Measurements from ENCODE around the gene DIABLO.
"Not testable (repeated sequence)": the region's sequence is repeated elsewhere in the genome, so short reads cannot be mapped to it uniquely, and the experiment has no call there.

DIABLO gene

DNA sequence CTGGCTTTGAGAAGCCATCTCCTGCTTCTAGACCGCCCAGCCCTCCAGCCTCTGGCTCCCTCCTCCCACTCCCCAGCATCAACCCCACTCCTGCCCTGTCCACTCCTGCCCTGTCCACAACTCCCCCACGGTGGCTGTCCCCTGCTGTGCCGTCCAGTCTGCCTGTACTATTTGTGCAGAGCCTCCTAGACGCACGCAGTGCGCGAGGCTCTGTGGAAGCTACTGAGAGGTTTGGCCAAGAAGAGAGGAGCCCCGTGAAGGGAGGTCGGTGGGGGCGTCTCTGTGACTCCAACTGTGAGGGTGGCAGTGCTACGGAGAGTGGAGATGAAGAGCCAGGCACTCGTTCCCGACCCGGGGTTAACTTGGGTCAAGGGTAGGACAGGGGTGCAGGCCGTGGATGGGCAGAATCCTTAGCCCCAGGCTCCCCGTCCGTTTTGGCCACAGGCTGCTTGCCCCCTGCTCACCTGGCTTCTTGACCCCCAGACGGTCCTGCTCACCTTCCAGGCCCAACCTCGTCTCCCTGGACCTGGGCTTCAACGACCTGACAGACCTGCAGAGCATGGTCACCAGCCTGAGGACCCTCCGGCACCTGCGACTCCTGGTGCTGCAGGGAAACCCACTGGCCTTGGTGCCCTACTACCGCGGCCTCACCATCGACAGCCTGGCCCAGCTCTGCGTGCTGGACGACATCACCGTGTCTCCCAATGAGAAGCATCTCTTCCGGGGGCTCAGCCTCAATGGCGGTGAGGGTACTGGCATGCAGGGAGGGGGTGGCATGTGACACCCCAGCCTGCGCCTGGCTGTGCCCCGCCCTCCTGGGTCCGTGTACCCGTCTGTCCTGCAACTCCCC, 36.0 kb downstream of the DIABLO start:
- DNase-seq (ENCODE audit: low read depth, low spot score) = no peak

DNA sequence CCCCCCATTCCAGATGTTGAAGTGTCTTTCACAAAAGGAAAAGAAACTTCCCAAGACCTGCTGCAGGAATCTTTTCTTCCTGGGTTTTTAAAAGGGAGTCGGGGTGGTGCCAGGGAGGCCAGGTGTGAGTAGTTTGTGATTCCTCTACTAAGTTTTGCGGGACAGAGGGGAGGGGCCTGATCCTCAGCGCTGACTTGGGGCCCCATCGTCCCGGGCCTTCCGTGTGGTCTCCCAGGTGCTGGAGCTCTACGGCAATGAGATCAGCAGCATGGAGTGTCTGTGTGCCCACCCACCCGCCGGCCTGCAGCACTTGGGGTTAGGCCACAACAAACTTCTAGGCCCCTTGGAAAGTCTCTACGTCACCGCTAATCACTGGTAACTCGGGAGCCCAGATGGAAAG, 38.4 kb downstream of the DIABLO start:
- no peak for DNase-seq (ENCODE audit: low read depth, low spot score)

DNA sequence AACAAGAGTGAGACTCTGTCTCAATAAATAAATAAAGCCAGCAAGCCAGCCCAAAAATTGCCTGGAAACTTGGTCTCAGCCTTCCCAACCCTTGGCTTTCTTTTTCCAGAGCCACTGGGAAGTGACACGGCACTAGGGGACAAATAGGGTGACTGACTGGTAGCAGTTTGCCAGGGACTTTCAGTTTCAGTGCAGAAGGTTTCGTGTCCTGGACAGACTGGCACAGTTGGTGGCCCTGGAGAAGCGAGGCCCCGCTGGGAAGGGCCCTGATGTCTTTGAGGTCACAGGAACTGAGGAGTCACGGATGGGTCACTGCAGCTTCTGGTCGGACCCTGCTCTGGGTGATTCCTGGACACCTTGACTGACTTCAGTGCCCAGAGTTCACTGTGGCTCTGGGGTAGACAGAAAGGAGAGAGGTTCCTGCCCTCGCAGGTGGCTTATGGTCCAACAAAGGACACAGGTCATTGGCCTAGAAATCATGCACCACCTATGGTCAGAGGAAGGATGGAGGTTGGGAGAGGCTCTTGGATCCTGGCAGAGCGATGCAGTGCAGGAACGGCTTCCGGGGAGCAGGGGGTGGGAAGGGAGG, 40.3 kb downstream of the DIABLO start:
- no peak for DNase-seq (ENCODE audit: low read depth, low spot score)

DNA sequence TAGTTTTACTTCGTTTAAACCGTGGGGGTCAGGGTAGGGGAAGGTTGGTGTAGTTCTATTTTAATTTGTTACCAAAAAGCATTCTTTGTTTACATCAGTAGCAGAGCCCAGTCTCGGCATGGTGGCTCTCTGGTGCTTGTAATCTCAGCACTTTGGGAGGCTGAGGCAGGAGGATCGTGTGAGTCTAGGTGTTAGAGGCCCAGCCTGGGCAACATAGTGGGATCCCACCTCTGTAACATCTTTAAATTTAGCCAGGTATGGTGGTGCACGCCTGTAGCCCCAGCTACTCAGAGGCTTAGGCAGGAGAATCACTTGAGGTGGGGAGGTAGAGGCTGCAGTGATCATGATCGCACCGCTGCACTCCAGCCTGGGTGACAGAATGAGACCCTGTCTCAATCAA, 40.8 kb downstream of the DIABLO start:
- DNase-seq (ENCODE audit: low read depth, low spot score) = no peak

DNA sequence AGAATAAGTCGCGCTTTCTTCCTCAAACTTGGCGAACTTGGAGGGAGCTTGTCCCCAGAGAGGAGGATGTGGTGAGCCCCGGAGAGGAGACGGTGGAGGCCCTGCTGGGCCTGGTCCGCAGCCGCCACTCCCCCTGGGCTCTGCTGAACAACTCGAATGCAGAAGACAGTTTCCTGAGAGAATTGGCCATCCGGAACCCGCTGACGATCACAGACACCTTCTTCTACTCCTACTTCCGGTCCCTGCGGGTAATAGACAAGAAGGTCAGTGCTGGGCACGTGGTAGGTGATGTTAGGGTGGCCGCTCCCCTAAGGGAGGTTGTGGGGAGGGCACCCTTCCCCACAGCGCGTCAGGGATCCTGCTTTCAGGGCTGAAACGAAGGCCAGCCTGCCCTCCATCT, 41.3 kb downstream of the DIABLO start:
- no peak for DNase-seq (ENCODE audit: low read depth, low spot score)

DNA sequence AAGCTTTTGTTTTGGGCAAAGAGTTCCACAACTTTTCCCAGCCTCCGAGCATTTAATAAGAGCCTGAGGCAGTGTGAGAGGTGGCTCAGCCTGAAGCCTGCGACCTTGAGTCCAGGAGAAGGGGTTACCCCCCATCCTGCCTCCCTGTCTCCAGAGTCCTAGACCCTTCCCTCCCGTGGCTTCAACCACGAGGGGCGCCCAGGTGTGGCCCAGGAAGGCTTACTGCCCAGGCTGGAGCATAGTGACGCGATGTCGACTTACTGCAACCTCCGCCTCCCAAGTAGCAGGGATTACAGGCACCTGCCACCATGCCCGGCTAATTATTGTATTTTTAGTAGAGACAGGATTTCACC, 42.3 kb downstream of the DIABLO start:
- DNase-seq (ENCODE audit: low read depth, low spot score) = no peak

DNA sequence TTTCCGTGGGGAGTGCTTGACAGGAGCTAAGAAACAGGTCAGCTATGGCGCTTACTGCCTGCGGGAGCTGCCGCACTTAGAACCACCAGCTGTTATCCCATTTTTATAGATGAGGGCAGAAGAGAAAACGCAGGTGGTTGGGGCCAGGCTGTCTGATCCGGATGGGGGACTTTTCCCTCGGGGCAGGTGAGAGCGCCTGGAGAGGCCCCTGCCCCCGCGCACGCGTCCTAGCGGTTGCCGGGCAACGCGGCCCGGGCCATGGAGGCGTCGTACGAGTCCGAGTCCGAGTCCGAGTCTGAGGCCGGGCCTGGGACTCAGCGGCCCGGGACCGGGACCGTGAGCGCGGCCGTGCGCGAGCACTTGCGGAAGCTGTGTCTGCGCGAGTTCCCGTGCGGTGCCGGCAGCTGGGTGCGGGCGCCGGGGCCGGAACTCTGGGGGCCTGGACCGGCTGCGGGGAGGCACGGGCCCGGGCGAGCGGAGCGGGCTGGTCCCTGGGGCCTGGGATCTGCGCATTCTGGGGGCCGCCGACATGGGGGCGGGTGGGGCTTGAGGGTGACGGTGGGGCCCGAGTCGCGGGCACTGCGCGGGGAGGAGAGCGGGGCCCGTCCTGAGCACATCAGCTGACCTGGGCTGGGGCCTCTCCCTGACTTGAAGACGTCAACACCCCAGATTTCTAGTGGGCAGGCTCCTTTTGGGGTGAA, 42.8 kb downstream of the DIABLO start, which contains the start of gene LRRC43:
Gene LRRC43, plus strand, starts transcription at position 237 of the 701 bp plus-strand sequence. Its CDS starts 22 bp downstream, at position 259.
- no peak for DNase-seq (ENCODE audit: low read depth, low spot score)

DNA sequence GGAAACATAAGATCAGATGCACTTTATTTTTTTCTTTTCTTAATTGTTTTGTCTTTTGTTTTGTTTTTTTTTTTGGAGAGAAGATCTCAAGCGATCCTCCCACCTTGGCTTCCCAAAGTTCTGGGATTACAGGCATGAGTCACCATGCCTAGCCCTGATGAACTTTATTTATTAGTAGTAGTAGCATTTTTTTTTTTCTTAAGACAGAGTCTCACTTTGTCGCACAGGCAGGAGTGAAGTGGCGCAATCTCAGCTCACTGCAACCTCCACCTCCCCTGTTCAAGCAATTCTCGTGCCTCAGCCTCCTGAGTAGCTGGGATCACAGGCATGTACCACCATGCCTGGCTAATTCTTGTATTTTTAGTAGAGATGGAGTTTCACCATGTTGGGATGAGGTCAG, 49.4 kb downstream of the DIABLO start:
- DNase-seq (ENCODE audit: low read depth, low spot score) = not testable (repeated sequence)

DNA sequence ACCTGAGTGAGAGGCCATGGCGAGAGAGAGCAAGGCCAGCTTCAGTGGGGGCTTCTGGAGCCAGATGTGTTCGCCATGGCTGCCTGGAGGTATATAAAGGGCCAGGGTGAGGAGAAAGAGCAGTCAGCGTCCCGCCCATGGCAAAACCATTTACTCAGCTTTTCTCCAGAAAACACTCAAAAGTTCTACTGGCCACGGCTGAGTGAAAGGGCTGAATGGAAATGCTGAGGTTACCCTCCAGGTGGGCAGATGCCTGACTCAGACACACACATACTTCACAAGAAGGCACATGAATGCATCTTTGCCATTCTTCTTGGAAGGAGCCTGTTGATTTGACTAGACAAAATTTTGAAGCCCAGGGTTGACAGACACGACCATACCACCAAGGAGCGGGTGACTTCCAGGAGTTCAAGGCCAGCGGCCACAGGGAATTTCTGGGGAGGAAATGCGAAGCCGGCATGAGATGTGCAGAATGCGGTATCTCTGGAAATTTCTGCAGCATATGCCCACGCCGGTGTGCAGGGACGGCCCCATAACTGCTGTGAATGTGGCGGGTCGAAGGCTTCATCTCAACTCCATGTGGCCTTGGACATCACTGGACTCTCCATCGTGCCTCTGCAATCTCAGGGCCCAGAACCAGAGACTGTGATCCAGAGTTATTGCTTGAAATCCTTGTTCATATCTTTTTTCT, 51.6 kb downstream of the DIABLO start, which contains the start of gene IL31:
Gene IL31, minus strand, starts transcription at position 67 of the 691 bp plus-strand sequence. Its CDS starts 49 bp downstream, at position 18.
- no peak for DNase-seq (ENCODE audit: low read depth, low spot score)

DNA sequence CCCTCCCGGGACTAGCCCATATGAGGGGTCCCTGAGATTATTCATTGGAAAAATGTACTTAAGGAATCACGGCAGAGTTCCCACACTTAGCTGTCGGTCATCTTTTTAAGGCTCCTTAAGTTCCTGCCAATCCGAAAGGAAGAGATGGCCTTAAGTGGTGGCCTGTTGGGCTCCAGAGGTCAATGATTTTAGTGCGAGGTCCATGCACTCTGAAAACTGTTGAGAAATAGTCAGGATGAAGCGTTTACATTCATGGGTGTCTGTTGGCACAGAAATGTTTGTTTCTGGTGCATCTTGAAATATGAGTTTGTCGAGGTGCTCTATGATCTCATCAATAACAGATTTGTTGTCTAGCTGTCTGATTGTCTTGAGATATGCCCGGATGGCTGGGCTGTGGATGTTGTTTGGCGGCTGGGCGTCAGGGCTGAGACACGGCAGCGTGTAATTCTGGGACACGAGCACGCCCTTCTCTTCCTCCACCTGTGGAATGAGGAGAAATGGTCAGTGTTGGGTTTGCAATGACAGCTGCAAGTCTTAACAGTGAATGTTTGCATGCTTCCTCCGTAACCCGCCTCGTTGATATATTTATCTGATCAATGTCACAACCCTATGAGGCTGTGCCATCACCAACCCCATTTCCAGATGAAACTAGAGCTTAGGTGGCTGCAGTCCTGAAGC, 53.5 kb downstream of the DIABLO start:
- no peak for DNase-seq (ENCODE audit: low read depth, low spot score)

DNA sequence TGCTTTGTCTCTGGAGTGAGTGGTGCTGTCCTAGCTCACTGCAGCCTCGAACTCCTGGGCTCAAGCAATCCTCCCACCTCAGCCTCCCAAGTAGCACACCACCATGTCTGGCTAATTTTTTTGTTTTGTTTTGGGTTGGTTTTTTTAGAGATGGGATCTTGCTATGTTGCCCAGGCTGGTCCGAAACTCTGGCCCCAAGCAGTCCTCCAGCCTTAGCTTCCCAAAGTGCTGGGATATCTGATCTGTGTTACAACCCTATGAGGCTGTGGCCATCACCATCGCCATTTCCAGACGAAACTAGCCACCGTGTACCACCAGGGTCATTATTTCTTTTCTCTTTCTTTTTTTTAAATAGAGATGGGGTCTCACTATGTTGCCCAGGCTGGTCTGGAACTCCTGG, 54.5 kb downstream of the DIABLO start:
- no peak for DNase-seq (ENCODE audit: low read depth, low spot score)

DNA sequence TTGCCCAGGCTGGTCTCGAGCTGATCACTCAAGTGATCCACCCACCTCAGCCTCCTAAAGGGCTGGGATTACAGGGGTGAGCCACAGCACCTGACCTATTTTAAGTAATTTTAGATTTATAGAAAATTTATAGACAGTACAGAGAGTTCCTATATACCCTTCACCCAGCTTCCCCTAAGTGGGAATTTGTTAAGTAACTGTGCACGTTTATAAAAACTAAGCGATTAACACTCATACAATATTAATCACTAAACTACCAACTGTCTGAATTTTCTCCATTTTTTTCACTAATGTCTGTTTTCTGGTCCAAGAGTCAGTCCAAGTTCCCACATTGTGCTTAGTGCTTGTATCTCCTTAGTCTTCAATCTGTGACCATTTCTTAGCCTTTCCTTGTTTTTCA, 57.4 kb downstream of the DIABLO start:
- no peak for DNase-seq (ENCODE audit: low read depth, low spot score)

DNA sequence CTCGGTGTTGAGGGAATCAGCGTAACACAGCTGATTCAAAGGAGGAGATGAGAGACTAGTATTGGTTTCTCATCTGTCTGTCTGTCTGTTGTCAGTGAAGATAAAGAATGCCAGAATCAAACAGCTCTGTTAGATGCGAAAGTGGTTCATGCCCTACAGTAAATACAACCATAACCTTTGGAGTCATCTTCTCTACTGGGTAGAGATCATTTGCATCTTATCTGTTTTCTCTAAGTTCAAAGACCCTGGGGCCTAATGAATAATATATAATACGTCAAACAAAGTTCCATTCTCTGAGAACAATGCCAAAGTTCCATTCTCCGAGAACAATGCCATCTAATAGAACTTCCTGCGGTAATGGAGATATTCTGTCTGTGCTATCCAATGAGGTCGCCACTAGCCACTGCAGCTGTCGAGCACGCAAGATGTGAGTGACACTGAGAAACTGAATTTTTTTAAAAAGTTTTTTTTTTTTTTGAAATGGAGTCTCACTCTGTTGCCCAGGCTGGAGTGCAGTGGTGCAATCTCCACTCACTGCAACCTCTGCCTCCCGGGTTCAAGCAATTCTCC, 58.4 kb downstream of the DIABLO start:
- no peak for DNase-seq (ENCODE audit: low read depth, low spot score)

DNA sequence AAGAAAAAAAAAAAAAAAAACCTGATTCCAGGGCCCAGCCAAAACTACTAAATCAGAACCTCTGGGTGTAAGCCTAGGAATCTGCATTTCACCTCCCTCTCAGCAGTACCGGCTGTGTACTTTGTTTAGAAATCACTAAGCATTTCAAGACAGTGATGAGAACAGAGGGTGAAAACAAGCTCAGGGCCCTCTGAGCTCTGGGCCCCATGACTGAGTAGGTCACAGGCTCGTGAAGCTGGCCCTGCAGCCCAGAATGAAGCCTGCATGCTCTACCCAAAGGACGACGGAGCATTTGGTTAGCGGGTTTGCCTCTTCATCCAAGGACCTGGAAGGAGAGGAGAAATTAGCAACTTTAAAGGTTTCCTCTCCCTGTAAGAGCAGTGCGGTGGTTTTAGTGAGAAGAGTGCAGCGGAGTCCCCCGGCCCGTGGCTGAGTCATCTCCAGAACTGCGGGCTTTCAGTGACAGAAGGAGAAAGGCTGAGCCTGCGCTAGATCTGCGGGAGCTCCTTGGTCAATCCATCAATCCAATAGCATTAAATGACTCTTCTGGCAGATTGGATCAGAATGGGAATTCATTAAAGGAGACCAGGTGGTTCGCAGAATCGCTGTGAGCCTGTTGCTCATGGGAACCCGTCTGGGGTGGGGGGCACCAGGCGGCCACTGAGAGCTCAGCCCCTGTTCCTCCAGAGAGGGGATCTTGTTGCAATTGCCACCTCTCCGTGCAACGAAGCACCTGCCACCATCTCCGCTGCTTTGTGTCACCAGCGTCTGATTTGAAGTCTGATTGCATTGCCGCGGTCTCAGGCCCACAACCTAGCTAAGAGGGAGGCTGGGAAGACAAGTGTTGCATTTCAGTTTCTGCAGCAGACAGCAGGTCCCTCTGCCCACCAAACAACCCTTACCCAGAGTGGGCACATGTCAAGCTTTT, 59.2 kb downstream of the DIABLO start:
- no peak for DNase-seq (ENCODE audit: low read depth, low spot score)

DNA sequence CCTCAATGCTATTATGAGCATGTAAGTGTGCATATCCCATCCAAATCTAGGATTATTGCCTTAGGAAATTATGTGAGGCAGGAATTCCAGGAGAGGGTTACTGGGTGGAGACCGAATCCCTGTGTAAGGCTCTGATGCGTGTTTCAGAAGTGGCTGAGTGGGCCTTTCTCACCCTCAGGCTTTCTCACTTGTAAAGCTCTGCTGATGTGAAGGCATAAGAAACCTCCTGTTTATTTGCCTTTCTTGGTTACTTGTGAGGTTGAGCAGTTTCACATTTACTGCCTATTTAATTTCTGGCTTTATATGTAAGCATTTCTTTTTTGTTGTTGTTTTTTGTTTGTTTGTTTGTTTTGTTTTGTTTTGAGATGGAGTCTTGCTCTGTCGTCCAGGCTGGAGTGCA, 62.9 kb downstream of the DIABLO start:
- DNase-seq (ENCODE audit: low read depth, low spot score) = no peak

DNA sequence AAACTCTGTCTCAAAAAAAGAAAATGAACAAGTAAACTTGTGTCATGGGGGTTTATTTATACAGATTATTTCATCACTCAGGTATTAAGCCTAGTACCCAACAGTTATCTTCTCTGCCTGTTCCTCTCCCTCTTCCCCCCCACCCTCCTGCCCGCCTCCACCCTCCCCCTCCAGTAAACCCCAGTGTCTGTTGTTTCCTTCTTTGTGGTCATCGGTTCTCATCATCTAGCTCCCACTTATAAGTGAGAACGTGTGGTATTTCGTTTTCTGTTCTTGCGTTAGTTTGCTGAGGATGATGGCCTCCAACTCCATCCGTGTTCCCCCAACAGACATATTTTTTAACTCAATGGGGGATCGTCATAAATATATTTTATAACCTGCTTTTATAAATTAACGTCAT, 64.2 kb downstream of the DIABLO start:
- no peak for DNase-seq (ENCODE audit: low read depth, low spot score)

DNA sequence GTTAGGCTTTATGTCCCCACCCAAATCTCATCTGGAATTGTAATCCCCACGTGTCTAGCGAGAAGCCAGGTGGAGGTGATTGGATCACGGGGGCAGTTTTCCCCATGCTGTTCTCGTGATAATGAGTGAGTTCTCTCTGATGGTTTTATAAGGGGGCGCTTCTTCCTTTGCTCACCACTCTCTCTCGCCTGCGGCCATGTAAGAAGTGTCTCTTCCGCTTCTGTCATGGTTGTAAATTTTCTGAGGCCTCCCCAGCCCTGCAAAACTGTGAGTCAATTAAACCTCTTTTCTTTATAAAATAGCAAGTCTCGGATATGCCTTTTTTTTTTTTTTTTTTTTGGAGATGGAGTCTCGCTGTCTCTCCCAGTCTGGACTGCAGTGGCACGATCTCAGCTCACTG, 65.1 kb downstream of the DIABLO start:
- DNase-seq (ENCODE audit: low read depth, low spot score) = no peak

DNA sequence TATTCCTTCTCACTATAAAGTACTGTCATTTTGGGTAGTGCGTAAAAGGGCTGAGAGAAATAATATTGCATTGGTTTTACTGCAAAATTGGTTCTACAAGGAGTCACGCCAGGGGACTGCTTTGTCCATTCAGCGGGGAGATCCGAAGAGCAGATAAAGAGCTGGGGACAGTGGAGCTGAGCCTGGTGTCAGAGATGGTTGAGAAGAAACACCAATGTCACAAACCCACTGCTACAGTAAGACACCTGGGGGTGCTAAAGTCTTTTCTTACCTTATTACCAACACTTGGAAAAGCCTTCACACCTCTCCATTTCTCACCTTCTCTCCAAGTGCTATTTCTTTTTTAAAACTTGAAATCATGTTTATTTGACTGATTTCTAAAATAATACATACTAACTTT, 66.0 kb downstream of the DIABLO start:
- DNase-seq (ENCODE audit: low read depth, low spot score) = no peak

DNA sequence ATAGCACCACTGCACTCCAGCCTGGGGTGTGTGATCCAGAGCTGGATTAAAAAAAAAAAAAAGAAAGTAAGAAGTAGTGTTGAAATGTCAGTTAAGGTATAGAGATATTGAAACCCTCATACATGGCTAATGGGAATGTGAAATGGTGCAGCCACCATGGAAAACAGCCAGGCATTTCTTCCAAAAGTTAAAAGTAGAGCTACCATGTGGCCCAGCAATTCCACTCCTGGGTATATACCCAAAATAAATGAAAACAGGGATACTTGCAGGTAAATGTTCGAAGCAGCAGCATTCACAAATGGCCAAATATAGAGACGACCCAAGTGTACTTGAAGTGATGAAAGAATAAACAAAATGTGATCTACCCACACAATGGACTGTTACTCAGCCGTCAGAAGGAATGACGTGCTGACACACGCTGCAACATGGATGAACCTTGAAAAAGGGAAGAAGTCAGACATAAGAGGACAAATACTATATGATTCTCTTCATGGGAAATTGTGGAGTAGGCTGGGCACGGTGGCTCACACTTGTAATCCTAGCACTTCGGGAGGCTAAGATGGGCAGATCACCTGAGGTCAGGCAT, 67.1 kb downstream of the DIABLO start:
- no peak for DNase-seq (ENCODE audit: low read depth, low spot score)

All from iPS DF 19.7 (cell line).